ENCODE data around the gene GJA1.
"Not testable (repeated sequence)": the region's sequence is repeated elsewhere in the genome, so short reads cannot be mapped to it uniquely, and the experiment has no call there.

GRCh38 chr6:121446705-121447104 lies 11.3 kb downstream of the GJA1 start:
- TF ChIP-seq CTCF (IDR thresholded peaks at IDR 0.05; ENCODE audit: low read depth, low read length, missing input control); TAF1 (conservative IDR thresholded peaks at IDR 0.05); EGR1 (IDR thresholded peaks at IDR 0.05; ENCODE audit: low read depth in 2 of 2); ZBTB33 (IDR thresholded peaks at IDR 0.05); REST (IDR thresholded peaks at IDR 0.05); GABPA (IDR thresholded peaks at IDR 0.05 in 1 of 2, conservative IDR thresholded peaks at IDR 0.05 in 1 of 2); YY1 (IDR thresholded peaks at IDR 0.05); JUND (IDR thresholded peaks at IDR 0.05); FOXA1 (IDR thresholded peaks at IDR 0.05); RAD21 (IDR thresholded peaks at IDR 0.05); HNF4A (conservative IDR thresholded peaks at IDR 0.05): not testable (repeated sequence)
